Iris pigment epithelial cell (primary cell): ENCODE measurements around the gene LGR6.

Experiments
- DNase-seq: peaks from one replicate; pipeline ENCODE4 v3.0.0-alpha.2; 2011; ENCODE audit warnings: low read depth

The LGR6 gene

DNA sequence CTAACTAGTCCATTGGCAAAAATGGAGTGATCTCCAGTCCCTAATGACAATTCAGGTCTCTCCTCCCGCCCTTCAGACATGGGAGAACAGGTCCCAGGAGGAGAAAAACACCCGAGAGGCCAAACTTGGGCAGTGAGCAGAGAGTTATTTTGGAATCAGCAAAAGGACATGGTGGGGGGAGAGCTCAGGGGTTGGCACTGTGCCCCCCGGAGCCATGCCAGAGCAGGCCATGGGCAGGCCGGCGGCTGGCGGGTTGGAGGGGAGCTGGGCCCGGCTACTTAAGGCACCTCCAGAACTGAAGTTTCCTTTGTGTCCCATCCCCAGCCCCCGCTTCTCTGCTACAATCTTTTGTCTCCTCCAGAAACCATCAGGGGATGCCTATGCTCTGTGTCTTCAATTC is 7.1 kb downstream of the LGR6 start:
- no peak for DNase-seq

- DNase-seq = no peak
Measured at GRCh38 chr1:202201266-202201665, 7.7 kb downstream of the LGR6 start.

DNA sequence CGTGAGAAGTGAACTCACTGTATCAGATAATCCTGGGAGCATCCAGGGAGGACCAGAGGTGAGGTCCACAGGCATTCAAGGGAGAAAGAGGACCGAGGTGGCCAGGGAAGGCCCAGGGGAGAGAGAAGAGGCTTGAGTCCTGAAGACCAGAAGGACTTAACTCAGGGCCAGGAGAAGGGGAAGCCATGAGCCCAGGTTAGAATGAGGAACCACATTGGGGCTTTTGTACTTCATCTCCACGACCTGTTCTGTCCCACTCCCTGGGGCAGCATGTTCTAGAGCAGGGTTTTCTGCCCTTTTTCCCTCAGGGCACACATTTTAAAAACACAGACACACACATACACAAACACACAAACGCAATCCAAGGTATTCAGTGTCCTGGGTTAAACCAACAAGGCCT is 8.4 kb downstream of the LGR6 start:
- DNase-seq = no peak

DNA sequence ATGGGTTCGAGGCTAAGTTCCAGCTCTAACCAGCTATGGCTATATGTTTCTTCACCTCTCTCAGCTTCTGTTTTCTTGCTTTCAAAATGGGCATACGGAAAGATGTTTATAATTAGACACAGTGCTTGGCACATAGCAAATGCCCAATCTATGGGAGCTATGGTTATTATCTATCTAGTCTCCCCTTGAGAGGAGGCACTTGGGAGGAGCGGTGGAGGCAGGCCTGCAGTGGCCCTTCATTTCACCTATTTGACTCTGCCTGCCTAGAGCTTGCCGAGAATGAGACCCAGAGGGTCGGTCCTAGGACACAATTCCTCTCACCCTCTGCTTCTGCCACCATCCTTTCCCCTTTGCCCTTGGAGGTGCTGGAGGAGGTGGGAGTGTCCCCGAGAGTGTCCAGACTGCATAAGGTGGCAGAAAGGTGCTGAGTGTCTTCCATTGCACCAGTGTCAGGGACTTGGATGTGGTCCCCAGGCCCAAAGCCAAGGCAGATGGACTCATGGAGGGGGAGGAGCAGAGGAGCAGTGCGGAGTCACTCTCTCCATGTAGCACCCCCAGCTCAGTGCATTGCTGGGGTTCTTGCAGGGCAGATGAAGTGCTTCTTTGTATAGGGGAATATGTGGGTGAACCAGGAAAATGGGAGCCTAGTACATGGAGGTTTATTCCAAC is 9.0 kb downstream of the LGR6 start:
- DNase-seq = no peak

- DNase-seq = no peak
Measured at GRCh38 chr1:202203238-202204039, 9.8 kb downstream of the LGR6 start.

- no peak for DNase-seq
Measured at GRCh38 chr1:202204065-202204464, 10.5 kb downstream of the LGR6 start.

GRCh38 chr1:202205523-202206190 is 12.1 kb downstream of the LGR6 start:
- peak; percentile 28 for DNase-seq

GRCh38 chr1:202207292-202207691 is 13.7 kb downstream of the LGR6 start:
- peak; percentile 62 for DNase-seq

- DNase-seq = no peak
Measured at GRCh38 chr1:202208351-202208857, 14.8 kb downstream of the LGR6 start.

GRCh38 chr1:202210385-202210784 is 16.8 kb downstream of the LGR6 start:
- peak; percentile 42 for DNase-seq

GRCh38 chr1:202210969-202211368 is 17.4 kb downstream of the LGR6 start:
- DNase-seq = no peak

DNA sequence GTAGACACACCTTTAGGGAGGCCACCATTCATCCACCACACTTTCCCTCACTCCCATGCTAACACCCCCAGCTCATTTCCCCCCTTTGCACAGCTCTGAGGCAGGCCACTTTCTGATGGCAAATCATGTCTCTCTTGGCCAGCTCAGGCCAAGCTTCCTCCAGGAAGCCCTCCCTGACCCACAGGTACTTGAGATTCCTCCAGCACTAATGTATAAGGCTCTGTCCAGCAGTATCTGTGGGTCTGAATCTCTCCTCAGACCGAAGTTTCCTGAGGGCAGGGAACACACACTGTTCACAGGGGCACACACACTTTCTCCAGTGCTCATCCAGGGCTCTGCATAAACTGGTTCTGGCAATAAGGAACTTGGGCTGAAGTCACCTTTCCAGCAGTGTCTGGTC is 19.2 kb downstream of the LGR6 start:
- no peak for DNase-seq

GRCh38 chr1:202213361-202214088 is 19.9 kb downstream of the LGR6 start:
- no peak for DNase-seq

DNA sequence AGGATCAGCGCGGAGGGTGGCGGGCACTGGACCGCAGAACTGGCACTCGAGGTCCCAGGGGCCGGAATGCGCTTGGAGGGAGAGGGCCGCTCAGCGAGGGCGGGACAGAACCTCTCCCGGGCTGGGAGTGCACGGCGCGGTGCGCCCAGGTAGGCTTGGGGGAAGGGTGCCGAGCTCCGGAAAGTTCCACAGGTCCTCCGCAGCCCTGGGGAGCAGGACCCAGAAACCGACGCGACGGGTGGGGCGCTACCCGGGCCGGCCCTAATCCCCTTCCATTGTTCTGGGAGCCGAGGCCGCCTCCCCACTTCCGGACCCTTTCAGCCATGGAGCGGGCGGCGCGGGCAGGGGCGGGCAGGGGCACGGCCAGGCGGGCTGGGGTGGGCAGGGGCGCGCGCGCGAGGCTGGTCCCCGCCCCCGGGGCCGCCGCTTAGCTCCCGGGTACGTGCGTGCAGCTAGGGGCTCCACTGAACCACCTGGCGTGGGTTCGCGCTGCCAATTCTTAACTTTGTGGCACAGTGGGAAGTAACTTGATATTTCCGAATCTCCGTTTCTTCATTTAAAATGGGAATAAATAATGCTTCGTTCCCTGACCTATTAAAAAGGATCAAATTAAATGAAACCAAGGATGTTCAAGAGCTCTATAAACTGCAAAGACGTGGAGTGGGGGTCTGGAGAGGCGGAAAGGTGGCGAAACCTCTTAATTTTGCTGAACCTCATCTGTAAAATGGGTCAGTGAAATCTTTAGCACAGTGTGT is 20.7 kb downstream of the LGR6 start:
- no peak for DNase-seq

- no peak for DNase-seq
Measured at GRCh38 chr1:202215472-202216130, 22.0 kb downstream of the LGR6 start.

DNA sequence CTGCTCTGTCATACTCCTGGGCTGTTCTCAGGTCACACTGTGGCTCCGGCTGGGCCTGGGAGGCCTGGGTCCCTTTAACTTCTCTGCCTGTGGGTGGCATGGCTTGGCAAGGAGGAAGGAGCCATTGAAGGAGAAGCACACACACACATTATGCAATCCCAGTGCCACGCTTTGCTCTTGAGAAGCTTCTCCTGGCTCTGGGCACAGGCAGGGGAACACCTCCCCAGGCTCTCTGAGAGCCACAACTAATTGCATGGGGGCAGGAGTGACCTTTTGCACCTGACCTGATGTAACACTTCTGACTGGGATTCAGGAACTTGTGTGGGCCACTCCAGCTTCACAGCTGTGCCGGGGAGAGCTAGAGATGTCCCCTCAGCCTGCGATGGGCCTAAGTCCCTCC is 23.1 kb downstream of the LGR6 start:
- DNase-seq = no peak

DNA sequence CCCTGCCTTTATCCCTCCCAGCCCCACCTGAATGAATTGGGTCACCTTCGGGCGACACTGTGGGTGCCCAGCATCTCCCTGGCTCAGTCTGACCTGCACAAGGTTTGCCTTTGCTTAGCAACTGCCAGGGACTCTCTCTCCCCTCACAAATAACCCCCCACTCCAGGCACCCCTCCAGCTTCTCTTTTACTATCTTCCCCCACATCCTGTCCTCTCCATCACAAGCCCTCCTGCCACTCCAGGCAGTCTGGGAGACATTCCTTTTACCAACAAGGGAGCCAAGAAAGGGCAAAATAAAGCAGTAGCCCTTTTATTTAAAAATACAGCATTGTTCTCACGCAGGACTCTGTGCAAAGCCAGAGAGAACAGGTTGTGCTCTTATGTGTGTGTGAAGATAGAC is 23.9 kb downstream of the LGR6 start:
- no peak for DNase-seq

GRCh38 chr1:202217951-202218350 is 24.4 kb downstream of the LGR6 start:
- DNase-seq = no peak

DNA sequence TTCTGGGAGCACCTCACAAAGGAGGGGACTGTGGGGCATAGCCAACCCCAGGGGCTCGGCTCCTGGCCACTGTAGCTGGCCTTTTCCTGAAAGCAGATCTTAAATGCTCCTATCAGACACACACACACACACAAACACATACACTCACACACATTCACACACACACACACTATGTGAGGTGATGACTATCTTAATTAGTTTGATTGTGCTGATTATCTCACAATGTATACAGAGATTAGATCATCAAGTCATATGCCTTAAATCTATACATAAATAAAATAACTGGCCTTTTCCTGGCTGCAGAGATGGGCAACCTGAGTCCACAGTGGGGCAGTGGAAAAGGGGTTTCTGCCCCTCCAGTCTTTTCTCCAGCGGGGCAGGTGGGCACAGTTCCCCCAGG is 27.1 kb downstream of the LGR6 start:
- DNase-seq = no peak

DNA sequence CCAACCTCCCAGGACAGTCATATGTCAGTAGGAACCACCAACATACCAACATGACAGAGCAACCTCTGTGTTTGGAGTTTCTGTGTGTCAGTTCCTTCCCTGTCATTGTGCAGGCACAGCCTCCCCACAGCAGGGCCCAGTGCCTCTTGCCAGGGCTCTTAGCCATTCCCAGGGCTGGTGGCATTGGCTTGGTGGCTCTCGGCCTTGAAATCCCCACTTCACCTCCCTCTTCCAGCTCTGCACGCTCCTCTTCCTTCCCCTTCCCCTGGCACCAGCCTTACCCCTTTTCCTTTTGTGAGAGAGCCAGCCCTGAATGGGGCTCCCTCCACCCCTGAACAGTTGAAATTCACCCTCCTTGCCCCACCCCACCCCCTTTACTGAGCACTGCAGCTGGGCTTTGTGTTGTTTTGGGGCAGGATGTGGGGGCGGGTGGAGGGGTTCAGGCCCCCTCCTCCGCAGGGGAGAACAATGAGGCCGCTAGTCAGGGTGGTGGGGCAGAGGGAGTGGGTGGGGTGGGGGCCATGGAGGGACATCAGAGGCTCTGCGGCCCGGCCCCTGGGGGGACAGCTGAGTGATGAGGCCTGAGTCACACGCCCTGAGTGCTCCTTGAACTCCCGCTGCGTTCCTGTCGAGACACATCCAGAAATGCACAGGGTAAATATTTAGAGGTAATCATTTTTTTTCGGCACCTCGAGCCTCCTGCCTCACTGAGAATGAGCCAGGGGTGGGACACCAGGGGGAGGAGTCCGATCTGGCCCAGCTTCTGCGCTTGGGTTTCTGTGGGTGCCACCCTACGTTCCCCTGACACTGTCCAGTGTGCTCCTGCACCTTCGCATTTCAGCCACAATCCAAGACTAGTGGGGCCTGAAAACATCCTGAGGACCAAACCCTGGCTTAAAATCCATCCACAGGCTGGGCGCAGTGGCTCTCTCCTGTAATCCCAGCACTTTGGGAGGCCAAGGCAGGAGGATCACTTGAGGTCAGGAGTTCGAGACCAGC is 28.6 kb downstream of the LGR6 start:
- no peak for DNase-seq
